Panc1 (cell line): ENCODE measurements around the gene DAG1. TPM values are rescaled to one million over a fixed set of nuclear protein-coding genes. Genes with fewer than 3 reads are reported as not detected.

Source experiments
- ATAC-seq: fragments of 200-7000 bp; cut with Tn5 transposase; 2 replicates; pipeline ENCODE4 v1.9.1; 2020; ENCODE audit warnings: mild to moderate bottlenecking, moderate library complexity
- BruUV-seq: library from RNA; stranded (reverse); fragments of 400-500 nt; replicated peaks from 2 replicates; lab custom pipeline; 2021; lab: Mats Ljungman, UMichigan
- CTCF ChIA-PET: fragments of 300-600 bp; sonication (Branson Sonifier 250); formaldehyde crosslinking; loops from one replicate; lab custom pipeline; 2022; ENCODE audit warnings: antibody characterized with exemption; lab: Charles Lee
- POLR2A ChIA-PET: fragments of 300-600 bp; sonication (Branson Sonifier 250); formaldehyde crosslinking; loops from one replicate; lab custom pipeline; 2022; ENCODE audit warnings: antibody characterized with exemption; lab: Charles Lee
- DNase-seq: peaks from one replicate; pipeline ENCODE4 v3.0.0-alpha.2; 2010; ENCODE audit warnings: low read depth, low spot score
- H3K27ac ChIP-seq: 2 replicates; pipeline ENCODE4 v1.5.1; 2011; ENCODE audit warnings: mild to moderate bottlenecking, low read length, inconsistent platforms
- H3K27me3 ChIP-seq: fragments of 200-500 bp; sonication (Bioruptor generic); 2 replicates; pipeline ENCODE4 v1.6.0; 2014; ENCODE audit warnings: low read length, inconsistent platforms; ENCODE audit not compliant: control insufficient read depth, insufficient read depth
- H3K36me3 ChIP-seq: fragments of 200-500 bp; sonication (Bioruptor generic); 2 replicates; pipeline ENCODE4 v1.5.1; 2014; ENCODE audit warnings: inconsistent platforms, mild to moderate bottlenecking, low read length, moderate library complexity; ENCODE audit not compliant: control insufficient read depth, insufficient read depth
- H3K4me1 ChIP-seq: 2 replicates; pipeline ENCODE4 v1.5.1; 2011; ENCODE audit warnings: inconsistent platforms, mild to moderate bottlenecking, low read length, moderate library complexity; ENCODE audit not compliant: control insufficient read depth, insufficient read depth
- H3K4me3 ChIP-seq, 2 experiments: 2 replicates each; pipeline ENCODE4 v1.5.1; 2011 to 2012; ENCODE audit warnings: low read depth in 2 of 2, low read length in 2 of 2, mild to moderate bottlenecking in 2 of 2, inconsistent platforms in 1 of 2, moderate library complexity in 1 of 2
- H3K9me3 ChIP-seq: fragments of 200-500 bp; sonication (Bioruptor generic); 2 replicates; pipeline ENCODE4 v1.5.1; 2014; ENCODE audit warnings: low read depth, mild to moderate bottlenecking, inconsistent platforms, low read length, moderate library complexity; ENCODE audit not compliant: control insufficient read depth, insufficient read depth
- POLR2AphosphoS5 ChIP-seq: IDR thresholded peaks from 2 replicates; pipeline ENCODE4 v1.6.1; 2012; ENCODE audit warnings: mild to moderate bottlenecking, low read depth, low read length, moderate library complexity
- SIN3A ChIP-seq: IDR thresholded peaks from 2 replicates; pipeline ENCODE4 v1.6.1; 2012; ENCODE audit warnings: low read depth, mild to moderate bottlenecking, low read length, moderate library complexity, borderline replicate concordance; ENCODE audit not compliant: insufficient read depth
- TCF7L2 ChIP-seq: IDR thresholded peaks from 2 replicates; pipeline ENCODE4 v1.6.1; 2011; ENCODE audit warnings: mild to moderate bottlenecking, low read depth, low read length, inconsistent platforms
- in situ Hi-C: cut with HindIII; loops from 2 replicates; pipeline ENCODE4 v1.10.0; 2016; ENCODE audit warnings: low sequenced_read_pairs, low pct_unique_long_range_greater_than_20kb
- intact Hi-C: fragments of 100-400 bp; cut with micrococcal nuclease; formaldehyde crosslinking; loops from one replicate; pipeline ENCODE4 v1.10.0; 2022; ENCODE audit not compliant: unreplicated experiment
- total RNA-seq: library from RNA; stranded (reverse); gene quantifications from one replicate; pipeline ENCODE4 v1.2.1, GENCODE V29; 2021; ENCODE audit not compliant: unreplicated experiment
- TF ChIP-seq, protein P1 (sequence below): fragments of 450-650 bp; IDR thresholded peaks from 2 replicates; pipeline ENCODE4 v1.5.1; 2017; ENCODE audit warnings: mild to moderate bottlenecking
- TF ChIP-seq, protein P2 (sequence below), 2 experiments: IDR thresholded peaks; 2 replicates each; pipeline ENCODE4 v1.6.1; 2011 to 2012; ENCODE audit warnings: low read depth in 2 of 2, control low read depth in 1 of 2, low read length in 1 of 2, mild to moderate bottlenecking in 1 of 2, moderate library complexity in 1 of 2; ENCODE audit not compliant: insufficient read depth in 1 of 2

DAG1 gene
- total RNA-seq, 1 experiment from 2014 or later, result 160 TPM

GRCh38 chr3:49465270-49466034, 4.6 kb upstream of the DAG1 start:
- ATAC-seq (no peak), DNase-seq (no peak)
- Histone ChIP-seq H3K36me3 (no peaks in the 10 kb centered on the region; the same call in 1 of the 2 replicates), H3K27me3 (no peaks in the 10 kb centered on the region), H3K4me3 (no peak overlapping the region), H3K27ac (no peak overlapping the region; the same call in 1 of the 2 replicates), H3K9me3 (no peaks in the 10 kb centered on the region), H3K4me1 (peaks cover 22% of the 10 kb centered on the region)
- TF ChIP-seq, protein P1, sequence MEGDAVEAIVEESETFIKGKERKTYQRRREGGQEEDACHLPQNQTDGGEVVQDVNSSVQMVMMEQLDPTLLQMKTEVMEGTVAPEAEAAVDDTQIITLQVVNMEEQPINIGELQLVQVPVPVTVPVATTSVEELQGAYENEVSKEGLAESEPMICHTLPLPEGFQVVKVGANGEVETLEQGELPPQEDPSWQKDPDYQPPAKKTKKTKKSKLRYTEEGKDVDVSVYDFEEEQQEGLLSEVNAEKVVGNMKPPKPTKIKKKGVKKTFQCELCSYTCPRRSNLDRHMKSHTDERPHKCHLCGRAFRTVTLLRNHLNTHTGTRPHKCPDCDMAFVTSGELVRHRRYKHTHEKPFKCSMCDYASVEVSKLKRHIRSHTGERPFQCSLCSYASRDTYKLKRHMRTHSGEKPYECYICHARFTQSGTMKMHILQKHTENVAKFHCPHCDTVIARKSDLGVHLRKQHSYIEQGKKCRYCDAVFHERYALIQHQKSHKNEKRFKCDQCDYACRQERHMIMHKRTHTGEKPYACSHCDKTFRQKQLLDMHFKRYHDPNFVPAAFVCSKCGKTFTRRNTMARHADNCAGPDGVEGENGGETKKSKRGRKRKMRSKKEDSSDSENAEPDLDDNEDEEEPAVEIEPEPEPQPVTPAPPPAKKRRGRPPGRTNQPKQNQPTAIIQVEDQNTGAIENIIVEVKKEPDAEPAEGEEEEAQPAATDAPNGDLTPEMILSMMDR, result no peak
- TF ChIP-seq TCF7L2 (no peak), POLR2AphosphoS5 (no peak), SIN3A (no peak)
- TF ChIP-seq, protein P2, sequence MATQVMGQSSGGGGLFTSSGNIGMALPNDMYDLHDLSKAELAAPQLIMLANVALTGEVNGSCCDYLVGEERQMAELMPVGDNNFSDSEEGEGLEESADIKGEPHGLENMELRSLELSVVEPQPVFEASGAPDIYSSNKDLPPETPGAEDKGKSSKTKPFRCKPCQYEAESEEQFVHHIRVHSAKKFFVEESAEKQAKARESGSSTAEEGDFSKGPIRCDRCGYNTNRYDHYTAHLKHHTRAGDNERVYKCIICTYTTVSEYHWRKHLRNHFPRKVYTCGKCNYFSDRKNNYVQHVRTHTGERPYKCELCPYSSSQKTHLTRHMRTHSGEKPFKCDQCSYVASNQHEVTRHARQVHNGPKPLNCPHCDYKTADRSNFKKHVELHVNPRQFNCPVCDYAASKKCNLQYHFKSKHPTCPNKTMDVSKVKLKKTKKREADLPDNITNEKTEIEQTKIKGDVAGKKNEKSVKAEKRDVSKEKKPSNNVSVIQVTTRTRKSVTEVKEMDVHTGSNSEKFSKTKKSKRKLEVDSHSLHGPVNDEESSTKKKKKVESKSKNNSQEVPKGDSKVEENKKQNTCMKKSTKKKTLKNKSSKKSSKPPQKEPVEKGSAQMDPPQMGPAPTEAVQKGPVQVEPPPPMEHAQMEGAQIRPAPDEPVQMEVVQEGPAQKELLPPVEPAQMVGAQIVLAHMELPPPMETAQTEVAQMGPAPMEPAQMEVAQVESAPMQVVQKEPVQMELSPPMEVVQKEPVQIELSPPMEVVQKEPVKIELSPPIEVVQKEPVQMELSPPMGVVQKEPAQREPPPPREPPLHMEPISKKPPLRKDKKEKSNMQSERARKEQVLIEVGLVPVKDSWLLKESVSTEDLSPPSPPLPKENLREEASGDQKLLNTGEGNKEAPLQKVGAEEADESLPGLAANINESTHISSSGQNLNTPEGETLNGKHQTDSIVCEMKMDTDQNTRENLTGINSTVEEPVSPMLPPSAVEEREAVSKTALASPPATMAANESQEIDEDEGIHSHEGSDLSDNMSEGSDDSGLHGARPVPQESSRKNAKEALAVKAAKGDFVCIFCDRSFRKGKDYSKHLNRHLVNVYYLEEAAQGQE (IDR thresholded peaks at IDR 0.05; ENCODE audit: insufficient read depth in 1 of 2, low read depth in 2 of 2, low read length in 1 of 2), result no peak
- in situ Hi-C loops, result no loop called here
- ChIA-PET POLR2A (no interaction called here), CTCF (no interaction called here)
- BruUV-seq, result no TSS peak
- intact Hi-C loops, result no loop called here

- intact Hi-C loops, result no loop called here
- no TSS peak for BruUV-seq
- no peak for DNase-seq
- H3K9me3 ChIP-seq, result no peaks in the 10 kb centered on the region
- POLR2A ChIA-PET, result no interaction called here
- TF ChIP-seq SIN3A (no peak), POLR2AphosphoS5 (no peak), TCF7L2 (no peak)
- TF ChIP-seq, protein P2 (IDR thresholded peaks at IDR 0.05; ENCODE audit: insufficient read depth in 1 of 2, low read depth in 2 of 2, low read length in 1 of 2), result no peak
- TF ChIP-seq, protein P1, result no peak
- no peak overlapping the region; the same call in 1 of the 2 replicates for H3K27ac ChIP-seq
- H3K4me3 ChIP-seq, result no peak overlapping the region
- no peaks in the 10 kb centered on the region for H3K27me3 ChIP-seq
- H3K36me3 ChIP-seq, result peaks cover 6% of the 10 kb centered on the region; the same call in 1 of the 2 replicates
- in situ Hi-C loops, result no loop called here
- ATAC-seq, result no peak
- CTCF ChIA-PET, result no interaction called here
- H3K4me1 ChIP-seq, result peaks cover 22% of the 10 kb centered on the region
Observed at GRCh38 chr3:49466085-49466484, 4.0 kb upstream of the DAG1 start.
